Sciatic nerve (tissue), 1 donor: ENCODE measurements around the gene NPM3. TPM values are rescaled to one million over a fixed set of nuclear protein-coding genes. Genes with fewer than 3 reads are reported as not detected.

Experiments
- total RNA-seq: library from RNA; stranded (reverse); fragmentation: NEBNext Ultra II Directional; extraction: Animal tissue kit (Norgen Biotek cat#: 25700); gene quantifications from one replicate; pipeline ENCODE4 v1.2.1, GENCODE V29; 2021
- donor health status: DM: no; HTN: no; CAD: no.

The NPM3 gene
- total RNA-seq, 1 donor from 2014 or later, result 8.0 TPM

Other genes with a start within 250 kb of the NPM3 start
- gene POLL, start 195.2 kb downstream of the NPM3 start, total RNA-seq, result 37.1 TPM
- gene DPCD, start 195.1 kb downstream of the NPM3 start, total RNA-seq, result 9.1 TPM
- 87.2 TPM for gene FBXW4, start 88.3 kb downstream of the NPM3 start, total RNA-seq
- gene FGF8, start 7.3 kb downstream of the NPM3 start, total RNA-seq, result 0.62 TPM
- gene OGA, start 35.0 kb upstream of the NPM3 start, total RNA-seq, result 187 TPM
- 18.9 TPM for gene KCNIP2, start 60.4 kb upstream of the NPM3 start, total RNA-seq